Measurements from ENCODE around the gene RAI14.

DNA sequence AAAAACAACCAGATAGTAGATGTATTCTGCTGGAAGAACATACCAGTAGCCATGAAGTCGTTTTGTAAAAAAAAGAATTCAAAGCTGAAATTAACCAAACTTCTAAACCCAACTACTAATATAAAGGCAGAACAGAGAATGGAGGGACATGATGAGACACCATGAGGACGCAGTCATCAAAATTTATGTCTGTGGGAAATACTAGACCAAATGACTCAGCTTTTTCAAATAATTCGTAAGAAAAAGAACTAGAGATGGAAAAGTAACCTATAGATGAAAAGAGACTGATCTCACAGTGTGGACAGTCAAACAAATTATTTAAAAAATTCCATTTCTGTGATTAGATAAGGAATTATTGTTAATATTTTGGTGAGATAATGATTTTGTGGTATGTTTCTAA, 193.1 kb downstream of the RAI14 start:
- TF ChIP-seq POLR2AphosphoS5 (IDR thresholded peaks at IDR 0.05; ENCODE audit: low read depth, low read length) (no peak), TAF1 (IDR thresholded peaks at IDR 0.05; ENCODE audit: borderline replicate concordance, insufficient read depth, low read length) (no peak), SIN3A (IDR thresholded peaks at IDR 0.05; ENCODE audit: borderline replicate concordance, insufficient read depth, low read length) (no peak), FOXP2 (optimal IDR thresholded peaks at IDR 0.05; ENCODE audit: borderline replicate concordance, extremely low read depth, extremely low read length, insufficient read depth) (no peak)
- TF ChIP-seq, protein P1, sequence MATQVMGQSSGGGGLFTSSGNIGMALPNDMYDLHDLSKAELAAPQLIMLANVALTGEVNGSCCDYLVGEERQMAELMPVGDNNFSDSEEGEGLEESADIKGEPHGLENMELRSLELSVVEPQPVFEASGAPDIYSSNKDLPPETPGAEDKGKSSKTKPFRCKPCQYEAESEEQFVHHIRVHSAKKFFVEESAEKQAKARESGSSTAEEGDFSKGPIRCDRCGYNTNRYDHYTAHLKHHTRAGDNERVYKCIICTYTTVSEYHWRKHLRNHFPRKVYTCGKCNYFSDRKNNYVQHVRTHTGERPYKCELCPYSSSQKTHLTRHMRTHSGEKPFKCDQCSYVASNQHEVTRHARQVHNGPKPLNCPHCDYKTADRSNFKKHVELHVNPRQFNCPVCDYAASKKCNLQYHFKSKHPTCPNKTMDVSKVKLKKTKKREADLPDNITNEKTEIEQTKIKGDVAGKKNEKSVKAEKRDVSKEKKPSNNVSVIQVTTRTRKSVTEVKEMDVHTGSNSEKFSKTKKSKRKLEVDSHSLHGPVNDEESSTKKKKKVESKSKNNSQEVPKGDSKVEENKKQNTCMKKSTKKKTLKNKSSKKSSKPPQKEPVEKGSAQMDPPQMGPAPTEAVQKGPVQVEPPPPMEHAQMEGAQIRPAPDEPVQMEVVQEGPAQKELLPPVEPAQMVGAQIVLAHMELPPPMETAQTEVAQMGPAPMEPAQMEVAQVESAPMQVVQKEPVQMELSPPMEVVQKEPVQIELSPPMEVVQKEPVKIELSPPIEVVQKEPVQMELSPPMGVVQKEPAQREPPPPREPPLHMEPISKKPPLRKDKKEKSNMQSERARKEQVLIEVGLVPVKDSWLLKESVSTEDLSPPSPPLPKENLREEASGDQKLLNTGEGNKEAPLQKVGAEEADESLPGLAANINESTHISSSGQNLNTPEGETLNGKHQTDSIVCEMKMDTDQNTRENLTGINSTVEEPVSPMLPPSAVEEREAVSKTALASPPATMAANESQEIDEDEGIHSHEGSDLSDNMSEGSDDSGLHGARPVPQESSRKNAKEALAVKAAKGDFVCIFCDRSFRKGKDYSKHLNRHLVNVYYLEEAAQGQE (IDR thresholded peaks at IDR 0.05; ENCODE audit: insufficient read depth in 1 of 2, low read depth in 2 of 2, low read length in 2 of 2) = no peak

Measured in PFSK-1 (cell line).